Endodermal cell (in vitro differentiated cells): ENCODE measurements around the gene PTRH2. TPM values are rescaled to one million over a fixed set of nuclear protein-coding genes. Genes with fewer than 3 reads are reported as not detected.

ENCODE experiments used
- DNase-seq: peaks from one replicate; pipeline ENCODE4 v3.0.0-alpha.2; 2017
- H3K27ac ChIP-seq: 2 replicates; pipeline ENCODE4 v1.5.1; 2013; ENCODE audit warnings: mild to moderate bottlenecking, low read depth, low read length, moderate library complexity
- H3K27me3 ChIP-seq: 2 replicates; pipeline ENCODE4 v1.6.1; 2013; ENCODE audit warnings: mild to moderate bottlenecking, low read length, moderate library complexity; ENCODE audit not compliant: insufficient read depth, control insufficient read depth, poor library complexity, severe bottlenecking
- H3K36me3 ChIP-seq: 2 replicates; pipeline ENCODE4 v1.7.0; 2013; ENCODE audit warnings: mild to moderate bottlenecking, low read length, moderate library complexity; ENCODE audit not compliant: control insufficient read depth, insufficient read depth
- H3K4me1 ChIP-seq: one replicate; pipeline ENCODE4 v1.7.0; 2013; ENCODE audit warnings: low read length; ENCODE audit not compliant: control insufficient read depth, insufficient read depth
- H3K4me3 ChIP-seq: 2 replicates; pipeline ENCODE4 v1.5.1; 2013; ENCODE audit warnings: mild to moderate bottlenecking, low read length, moderate library complexity
- H3K9ac ChIP-seq: 2 replicates; pipeline ENCODE4 v1.6.1; 2013; ENCODE audit warnings: mild to moderate bottlenecking, low read length, moderate library complexity; ENCODE audit not compliant: poor library complexity, severe bottlenecking; ENCODE audit errors: extremely low read depth
- H3K9me3 ChIP-seq: 2 replicates; pipeline ENCODE4 v1.6.1; 2013; ENCODE audit warnings: mild to moderate bottlenecking, low read length, moderate library complexity; ENCODE audit not compliant: control insufficient read depth
- H3K27ac Mint-ChIP-seq: 2 replicates; pipeline ENCODE4 v1.8.0; 2020; ENCODE audit warnings: mixed read lengths
- H3K27me3 Mint-ChIP-seq: 2 replicates; pipeline ENCODE4 v1.8.0; 2021; ENCODE audit warnings: mild to moderate bottlenecking, mixed read lengths; ENCODE audit not compliant: insufficient read depth
- H3K36me3 Mint-ChIP-seq: 2 replicates; pipeline ENCODE4 v1.8.0; 2020; ENCODE audit warnings: low read depth, mixed read lengths
- H3K4me1 Mint-ChIP-seq: 2 replicates; pipeline ENCODE4 v1.8.0; 2020; ENCODE audit warnings: mixed read lengths
- H3K4me3 Mint-ChIP-seq: 2 replicates; pipeline ENCODE4 v1.8.0; 2020; ENCODE audit warnings: mild to moderate bottlenecking, moderate library complexity, mixed read lengths
- H3K9me3 Mint-ChIP-seq: 2 replicates; pipeline ENCODE4 v1.8.0; 2020; ENCODE audit warnings: mild to moderate bottlenecking, mixed read lengths
- CTCF ChIP-seq: fragments of 200-600 bp; sonication (generic); conservative IDR thresholded peaks from 2 replicates; pipeline ENCODE4 v1.5.0; 2021; ENCODE audit warnings: antibody characterized with exemption, mild to moderate bottlenecking
- WGBS, 2 experiments: methylation state at CpG; one replicate each; pipeline versions ENCODE4 v1.1.5 to v1.1.7; 2013; ENCODE audit warnings: missing lambda C conversion rate in 2 of 2, mixed read lengths in 1 of 2; ENCODE audit not compliant: insufficient coverage in 1 of 2, insufficient read length in 1 of 2; 5-methylcytosine and 5-hydroxymethylcytosine counted together
- total RNA-seq, 2 donors: library from RNA; stranded (reverse); fragmentation: NEBNext Ultra II Directional in 1 of 2; extraction: Animal tissue kit (Norgen Biotek cat#: 25700) in 1 of 2; gene quantifications; 2 replicates in 1 of 2; 3 replicates in 1 of 2; pipeline ENCODE4 v1.2.1, GENCODE V29; 2021

PTRH2 gene
- total RNA-seq, 2 donors from 2014 or later = 21.6 to 23.6 TPM

- Mint-ChIP-seq H3K4me3 (no peak overlapping the region), H3K36me3 (peaks cover 69% of the 10 kb centered on the region), H3K4me1 (no peaks in the 10 kb centered on the region), H3K27me3 (no peaks in the 10 kb centered on the region), H3K27ac (peak overlapping the region; percentile 16), H3K9me3 (no peaks in the 10 kb centered on the region)
- H3K4me3 ChIP-seq = no peak overlapping the region
- H3K4me1 ChIP-seq = no peaks in the 10 kb centered on the region
- DNase-seq = no peak
- no peak for TF ChIP-seq CTCF
- H3K27me3 ChIP-seq = no peaks in the 10 kb centered on the region
- H3K27ac ChIP-seq = no peak overlapping the region
- no peaks in the 10 kb centered on the region for H3K9me3 ChIP-seq
- 90 to 92% methylated on average over 1 of the region's 1 CpG for WGBS, 2 experiments
- no peak overlapping the region for H3K9ac ChIP-seq
- peaks cover 99% of the 10 kb centered on the region for H3K36me3 ChIP-seq
Observed at GRCh38 chr17:59675231-59675630, 32.0 kb downstream of the PTRH2 start.

DNA sequence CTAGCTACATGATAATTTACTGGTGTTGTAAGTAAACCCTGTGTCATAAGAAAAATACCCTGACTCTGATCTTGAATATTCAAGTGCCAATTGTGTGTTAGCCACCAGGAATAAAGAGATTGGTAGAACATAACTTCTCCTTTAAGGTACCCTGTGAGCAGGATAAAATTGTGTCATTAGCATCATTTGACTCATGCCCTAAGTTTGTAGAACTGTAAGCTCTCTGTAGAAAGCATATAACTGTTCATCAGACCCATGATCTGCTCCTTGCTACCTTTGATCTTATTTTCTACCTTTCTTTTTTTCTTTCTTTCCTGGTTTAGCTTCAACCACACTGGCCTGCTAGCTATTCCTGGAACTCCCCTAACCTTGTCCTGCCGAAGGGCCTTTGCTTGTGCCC lies 35.8 kb downstream of the PTRH2 start:
- no peaks in the 10 kb centered on the region for H3K4me1 ChIP-seq
- Mint-ChIP-seq H3K9me3 (no peaks in the 10 kb centered on the region), H3K27ac (peak overlapping the region; percentile 82), H3K4me1 (no peaks in the 10 kb centered on the region), H3K27me3 (no peaks in the 10 kb centered on the region), H3K36me3 (peaks cover 62% of the 10 kb centered on the region), H3K4me3 (no peak overlapping the region)
- H3K27ac ChIP-seq = no peak overlapping the region
- no peak for DNase-seq
- peaks cover 99% of the 10 kb centered on the region for H3K36me3 ChIP-seq
- TF ChIP-seq CTCF = no peak
- 90% methylated on average over 1 of the region's 1 CpG; no CpG with 5 or more reads in 1 of the 2 experiments for WGBS, 2 experiments
- no peak overlapping the region for H3K9ac ChIP-seq
- H3K9me3 ChIP-seq = no peaks in the 10 kb centered on the region
- no peak overlapping the region for H3K4me3 ChIP-seq
- H3K27me3 ChIP-seq = no peaks in the 10 kb centered on the region

DNA sequence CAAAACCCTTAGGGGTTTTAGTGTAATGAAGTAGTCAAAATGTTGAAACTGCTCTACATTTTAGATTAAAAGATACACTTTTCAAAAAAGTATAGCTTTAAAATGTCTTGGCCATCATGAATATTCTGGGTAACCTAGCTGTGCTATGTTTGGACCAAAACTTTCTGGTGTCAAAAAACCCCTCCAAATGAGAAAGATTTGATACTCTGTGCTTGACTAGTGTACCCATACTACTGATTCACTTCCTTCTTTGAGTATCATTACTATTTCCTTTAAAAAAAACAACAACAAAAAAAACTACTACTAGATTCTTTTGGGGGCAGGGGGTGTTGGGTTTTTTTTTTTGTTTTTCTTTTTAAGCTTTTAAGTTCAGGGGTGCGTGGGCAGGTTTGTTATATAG lies 37.3 kb downstream of the PTRH2 start:
- Histone ChIP-seq H3K27ac (no peak overlapping the region), H3K4me1 (no peaks in the 10 kb centered on the region), H3K27me3 (no peaks in the 10 kb centered on the region), H3K36me3 (peaks cover 97% of the 10 kb centered on the region), H3K9ac (no peak overlapping the region), H3K4me3 (no peak overlapping the region), H3K9me3 (no peaks in the 10 kb centered on the region)
- no peak overlapping the region for H3K4me3 Mint-ChIP-seq
- H3K4me1 Mint-ChIP-seq = no peaks in the 10 kb centered on the region
- H3K27me3 Mint-ChIP-seq = no peaks in the 10 kb centered on the region
- peaks cover 67% of the 10 kb centered on the region for H3K36me3 Mint-ChIP-seq
- H3K9me3 Mint-ChIP-seq = no peaks in the 10 kb centered on the region
- no peak overlapping the region for H3K27ac Mint-ChIP-seq
- no CpG with 5 or more reads among the region's 1 CpG for WGBS, 2 experiments
- no peak for TF ChIP-seq CTCF
- no peak for DNase-seq
